Measurements from ENCODE around the gene RHOJ. TPM values are rescaled to one million over a fixed set of nuclear protein-coding genes. Genes with fewer than 3 reads are reported as not detected.

Gene RHOJ
- total and polyA plus RNA-seq, 2 donors (not counting 3 experiments of a cell fraction or from before 2014, with no cell fraction given) = 191 to 486 TPM

DNA sequence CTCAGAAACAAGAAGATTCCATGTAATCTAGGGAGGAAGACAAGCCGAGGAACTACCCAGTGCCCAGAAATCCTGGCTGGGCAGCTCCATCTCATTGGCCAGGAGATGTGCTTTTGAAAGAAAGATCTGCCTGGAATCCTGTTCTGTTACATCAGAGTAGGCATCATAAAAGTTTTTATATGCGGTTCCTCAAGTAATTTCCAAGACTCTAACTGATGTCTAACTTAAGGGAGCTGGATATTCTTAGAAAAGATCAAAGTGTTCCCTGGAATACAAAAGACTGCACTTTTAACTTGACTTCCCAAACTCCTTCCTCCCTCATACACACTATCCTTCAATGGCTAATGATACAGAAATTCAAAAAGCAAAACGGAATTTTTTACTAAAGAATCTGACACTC lies 16.3 kb downstream of the RHOJ start:
- BruUV-seq (replicated peaks) = no TSS peak
- H3K79me2 ChIP-seq (ENCODE audit: control insufficient read depth, insufficient read depth, low read length) = peaks cover 88% of the 10 kb centered on the region
- FAIRE-seq (no peak), DNase-seq (ENCODE audit: low read depth, low spot score) (no peak)
- TF ChIP-seq JUN (IDR thresholded peaks at IDR 0.05; ENCODE audit: borderline replicate concordance, insufficient read depth, insufficient read length, low read depth) = no peak
- no peak for TF ChIP-seq POLR2AphosphoS5 (IDR thresholded peaks at IDR 0.05; ENCODE audit: insufficient read depth, low read depth, low read length)
- no peak overlapping the region for H3K4me2 ChIP-seq (ENCODE audit: insufficient read depth, low read length)
- H3K27ac ChIP-seq (ENCODE audit: insufficient read depth, low read depth, low read length) = no peak overlapping the region
- intact Hi-C loops (cut with micrococcal nuclease) = no loop called here
- no peaks in the 10 kb centered on the region for H3K27me3 ChIP-seq (ENCODE audit: control insufficient read depth in 2 of 2, insufficient read depth in 2 of 2, low read length in 2 of 2)
- no peaks in the 10 kb centered on the region for H3K9me3 ChIP-seq (replicated peaks; ENCODE audit: control insufficient read depth, insufficient read depth, low read length)
- peaks cover 3% of the 10 kb centered on the region in 2 experiments for H3K36me3 ChIP-seq (ENCODE audit: control insufficient read depth in 2 of 2, extremely low read depth in 1 of 2, insufficient read depth in 2 of 2, low read length in 2 of 2)
- H3K9me1 ChIP-seq (replicated peaks; ENCODE audit: control insufficient read depth, extremely low read depth, insufficient read depth, low read length) = no peaks in the 10 kb centered on the region
- H3K4me3 ChIP-seq (replicated peaks in 1 of 3; ENCODE audit: insufficient read depth in 1 of 3, low read depth in 1 of 3, low read length in 3 of 3) = no peak overlapping the region
- no peak overlapping the region for H2AFZ ChIP-seq (ENCODE audit: low read depth, low read length)
- CTCF ChIA-PET = no interaction called here
- dilution Hi-C loops (cut with MboI; ENCODE audit: extremely low pct_ligation_motif_present, low sequenced_read_pairs) = no loop called here
- peaks cover 7% of the 10 kb centered on the region for H3K4me1 ChIP-seq (ENCODE audit: control insufficient read depth, extremely low read depth, insufficient read depth, low read length)
- H4K20me1 ChIP-seq (replicated peaks; ENCODE audit: control insufficient read depth, extremely low read depth, insufficient read depth, low read length) = peaks cover 30% of the 10 kb centered on the region
- H3K9ac ChIP-seq (replicated peaks; ENCODE audit: extremely low read depth, insufficient read depth, low read length) = no peak overlapping the region
- POLR2A ChIA-PET = interaction anchor here (1.0 kb wide), 1 partner anchor 17 kb away, joined by 3 read pairs; the partner anchor contains the start of gene RHOJ

DNA sequence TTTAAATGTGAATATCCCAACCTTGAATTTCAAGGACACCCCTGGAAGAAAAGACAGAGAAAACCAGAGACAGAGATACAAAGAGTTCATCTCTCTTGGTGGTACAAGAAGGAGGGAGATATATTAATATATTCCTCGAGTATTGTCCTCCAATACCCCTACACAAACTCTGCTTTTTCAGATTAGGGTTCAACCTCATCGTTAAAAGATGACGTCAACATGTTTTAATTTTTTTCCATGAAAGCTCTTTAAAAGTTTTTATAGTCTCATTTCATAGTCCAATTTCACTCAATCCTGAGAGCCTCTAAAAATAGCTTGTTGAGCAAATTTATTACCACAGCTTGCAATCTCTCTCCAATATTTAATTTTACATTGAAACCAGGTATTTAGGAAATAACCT lies 19.4 kb downstream of the RHOJ start:
- intact Hi-C loops (cut with micrococcal nuclease) = no loop called here
- peaks cover 2% of the 10 kb centered on the region for H3K9me1 ChIP-seq (replicated peaks; ENCODE audit: control insufficient read depth, extremely low read depth, insufficient read depth, low read length)
- FAIRE-seq = no peak
- H3K4me2 ChIP-seq (ENCODE audit: insufficient read depth, low read length) = no peak overlapping the region
- peaks cover 25% of the 10 kb centered on the region for H3K4me1 ChIP-seq (ENCODE audit: control insufficient read depth, extremely low read depth, insufficient read depth, low read length)
- H3K36me3 ChIP-seq (ENCODE audit: control insufficient read depth in 2 of 2, extremely low read depth in 1 of 2, insufficient read depth in 2 of 2, low read length in 2 of 2) = peaks cover 3 to 7% of the 10 kb centered on the region in 2 experiments
- H3K9ac ChIP-seq (replicated peaks; ENCODE audit: extremely low read depth, insufficient read depth, low read length) = no peak overlapping the region
- CTCF ChIA-PET = interaction anchor here (1.5 kb wide), 1 partner anchor 9 kb away, joined by 6 read pairs; no protein-coding TSS in a partner anchor
- dilution Hi-C loops (cut with MboI; ENCODE audit: extremely low pct_ligation_motif_present, low sequenced_read_pairs) = no loop called here
- no peak overlapping the region for H3K27ac ChIP-seq (ENCODE audit: insufficient read depth, low read depth, low read length)
- H3K4me3 ChIP-seq (replicated peaks in 1 of 3; ENCODE audit: insufficient read depth in 1 of 3, low read depth in 1 of 3, low read length in 3 of 3) = no peak overlapping the region
- BruUV-seq (replicated peaks) = no TSS peak
- TF ChIP-seq, protein P1, sequence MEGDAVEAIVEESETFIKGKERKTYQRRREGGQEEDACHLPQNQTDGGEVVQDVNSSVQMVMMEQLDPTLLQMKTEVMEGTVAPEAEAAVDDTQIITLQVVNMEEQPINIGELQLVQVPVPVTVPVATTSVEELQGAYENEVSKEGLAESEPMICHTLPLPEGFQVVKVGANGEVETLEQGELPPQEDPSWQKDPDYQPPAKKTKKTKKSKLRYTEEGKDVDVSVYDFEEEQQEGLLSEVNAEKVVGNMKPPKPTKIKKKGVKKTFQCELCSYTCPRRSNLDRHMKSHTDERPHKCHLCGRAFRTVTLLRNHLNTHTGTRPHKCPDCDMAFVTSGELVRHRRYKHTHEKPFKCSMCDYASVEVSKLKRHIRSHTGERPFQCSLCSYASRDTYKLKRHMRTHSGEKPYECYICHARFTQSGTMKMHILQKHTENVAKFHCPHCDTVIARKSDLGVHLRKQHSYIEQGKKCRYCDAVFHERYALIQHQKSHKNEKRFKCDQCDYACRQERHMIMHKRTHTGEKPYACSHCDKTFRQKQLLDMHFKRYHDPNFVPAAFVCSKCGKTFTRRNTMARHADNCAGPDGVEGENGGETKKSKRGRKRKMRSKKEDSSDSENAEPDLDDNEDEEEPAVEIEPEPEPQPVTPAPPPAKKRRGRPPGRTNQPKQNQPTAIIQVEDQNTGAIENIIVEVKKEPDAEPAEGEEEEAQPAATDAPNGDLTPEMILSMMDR (IDR thresholded peaks at IDR 0.05; ENCODE audit: extremely low read depth in 1 of 2, insufficient read depth in 1 of 2, low read depth in 1 of 2, low read length in 2 of 2) = no peak
- no peak for TF ChIP-seq FOS (IDR thresholded peaks at IDR 0.05; ENCODE audit: borderline replicate concordance, insufficient read depth, low read length)
- no peak for TF ChIP-seq POLR2A (IDR thresholded peaks at IDR 0.05; ENCODE audit: low read depth, low read length)
- TF ChIP-seq JUN (IDR thresholded peaks at IDR 0.05; ENCODE audit: borderline replicate concordance, insufficient read depth, insufficient read length, low read depth) = no peak
- no peak for TF ChIP-seq GATA2 (IDR thresholded peaks at IDR 0.05; ENCODE audit: insufficient read depth, insufficient read length, low read depth, low read length)
- TF ChIP-seq, protein P2, sequence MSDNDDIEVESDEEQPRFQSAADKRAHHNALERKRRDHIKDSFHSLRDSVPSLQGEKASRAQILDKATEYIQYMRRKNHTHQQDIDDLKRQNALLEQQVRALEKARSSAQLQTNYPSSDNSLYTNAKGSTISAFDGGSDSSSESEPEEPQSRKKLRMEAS (IDR thresholded peaks at IDR 0.05; ENCODE audit: insufficient read depth, insufficient read length) = no peak
- no peak for TF ChIP-seq POLR2AphosphoS5 (IDR thresholded peaks at IDR 0.05; ENCODE audit: insufficient read depth, low read depth, low read length)
- no peak for TF ChIP-seq MYC (IDR thresholded peaks at IDR 0.05; ENCODE audit: low read depth, low read length)
- no peak for TF ChIP-seq EZH2 (IDR thresholded peaks at IDR 0.05; ENCODE audit: borderline replicate concordance, low read depth, low read length, severe bottlenecking)
- peaks cover 92% of the 10 kb centered on the region for H3K79me2 ChIP-seq (ENCODE audit: control insufficient read depth, insufficient read depth, low read length)
- no peaks in the 10 kb centered on the region for H3K9me3 ChIP-seq (replicated peaks; ENCODE audit: control insufficient read depth, insufficient read depth, low read length)
- no peak overlapping the region for H2AFZ ChIP-seq (ENCODE audit: low read depth, low read length)
- H3K27me3 ChIP-seq (ENCODE audit: control insufficient read depth in 2 of 2, insufficient read depth in 2 of 2, low read length in 2 of 2) = no peaks in the 10 kb centered on the region
- POLR2A ChIA-PET = interaction anchor here (1.0 kb wide), 1 partner anchor 9 kb away, joined by 4 read pairs; no protein-coding TSS in a partner anchor
- H4K20me1 ChIP-seq (replicated peaks; ENCODE audit: control insufficient read depth, extremely low read depth, insufficient read depth, low read length) = peaks cover 26% of the 10 kb centered on the region
- DNase-seq (ENCODE audit: low read depth, low spot score) = no peak

All from endothelial cell of umbilical vein (primary cell).